Stomach (tissue), 9 donors: ENCODE results near the gene PPM1K. TPM values are rescaled to one million over a fixed set of nuclear protein-coding genes. Genes with fewer than 3 reads are reported as not detected.

Experiments
- DNase-seq, 2 donors: peaks; one replicate each; pipeline versions ENCODE4 v3.0.0 to v3.0.0-alpha.2; 2013 to 2019
- H3K27ac ChIP-seq, 5 donors: fragments of 200-600 bp in 4 of 5; sonication (generic) in 4 of 5; one replicate each; pipeline ENCODE4 v1.5.1; 2013 to 2019; ENCODE audit warnings: mild to moderate bottlenecking in 1 of 5, moderate library complexity in 1 of 5
- H3K27me3 ChIP-seq, 3 donors: fragments of 200-600 bp; sonication (generic); one replicate each; pipeline ENCODE4 v1.5.1; 2017 to 2019; ENCODE audit warnings: mixed run types in 1 of 3
- H3K36me3 ChIP-seq, 4 donors: fragments of 200-600 bp; sonication (generic); 1 replicate in 3 of 4; 2 replicates in 1 of 4; pipeline ENCODE4 v1.5.1; 2016 to 2019
- H3K4me1 ChIP-seq, 4 donors: fragments of 200-600 bp; sonication (generic); one replicate each; pipeline ENCODE4 v1.5.1; 2016 to 2019
- H3K4me3 ChIP-seq, 4 donors: fragments of 200-600 bp; sonication (generic) in 3 of 4; one replicate each; pipeline ENCODE4 v1.5.1; 2016 to 2019; ENCODE audit warnings: mild to moderate bottlenecking in 1 of 4
- H3K9me3 ChIP-seq, 4 donors: fragments of 200-600 bp; sonication (generic); one replicate each; pipeline ENCODE4 v1.5.1; 2016 to 2019
- CTCF ChIP-seq, 7 experiments: fragments of 450-650 bp in 4 of 7; fragments of 200-600 bp in 3 of 7; sonication (generic) in 3 of 7; IDR thresholded peaks; one replicate each; pipeline ENCODE4 v1.5.1; 2016 to 2019; ENCODE audit warnings: antibody characterized with exemption in 7 of 7, control low read depth in 2 of 7, mild to moderate bottlenecking in 1 of 7
- EP300 ChIP-seq: sonication (generic); formaldehyde crosslinking; IDR thresholded peaks from one replicate; pipeline ENCODE4 v1.6.1; 2017; ENCODE audit warnings: antibody characterized with exemption
- POLR2A ChIP-seq, 4 donors: fragments of 450-650 bp; IDR thresholded peaks; one replicate each; pipeline ENCODE4 v1.6.1; 2016; ENCODE audit warnings: antibody characterized with exemption in 4 of 4, control low read depth in 2 of 4, mild to moderate bottlenecking in 1 of 4, moderate library complexity in 1 of 4
- POLR2AphosphoS5 ChIP-seq, 3 donors: sonication (generic); formaldehyde crosslinking; IDR thresholded peaks; one replicate each; pipeline ENCODE4 v1.6.1; 2016; ENCODE audit warnings: antibody characterized with exemption in 3 of 3
- WGBS, 5 donors: extraction: QIAGEN DNeasy Blood & Tissue Kit in 3 of 5; methylation state at CpG; one replicate each; pipeline versions ENCODE4 v1.1.5 to v1.1.7; 2013 to 2018; 5-methylcytosine and 5-hydroxymethylcytosine counted together
- intact Hi-C: fragments of 100-400 bp; cut with DNase I; formaldehyde crosslinking; loops from one replicate; pipeline ENCODE4 v1.15.1; 2023; ENCODE audit warnings: low total_unique reads
- polyA plus RNA-seq, 3 donors: library from polyadenylated mRNA; stranded (reverse); fragments of 200-250 nt; gene quantifications; one replicate each; pipeline ENCODE4 v1.2.3, GENCODE V29; 2013
- total RNA-seq, 5 donors: library from RNA; depleted of rRNA; stranded (reverse); fragments of >200 nt; gene quantifications; one replicate each; pipeline versions ENCODE4 v1.1.0 to v1.2.3, GENCODE V29; 2014 to 2016
- donor health status: healthy with polysubstance abuse.
- donor health status: Bipolar disorder and iron deficiency.
- donor health status: healthy.

The PPM1K gene
- total and polyA plus RNA-seq, 8 donors = 3.6 to 81.7 (median 20.4) TPM

DNA sequence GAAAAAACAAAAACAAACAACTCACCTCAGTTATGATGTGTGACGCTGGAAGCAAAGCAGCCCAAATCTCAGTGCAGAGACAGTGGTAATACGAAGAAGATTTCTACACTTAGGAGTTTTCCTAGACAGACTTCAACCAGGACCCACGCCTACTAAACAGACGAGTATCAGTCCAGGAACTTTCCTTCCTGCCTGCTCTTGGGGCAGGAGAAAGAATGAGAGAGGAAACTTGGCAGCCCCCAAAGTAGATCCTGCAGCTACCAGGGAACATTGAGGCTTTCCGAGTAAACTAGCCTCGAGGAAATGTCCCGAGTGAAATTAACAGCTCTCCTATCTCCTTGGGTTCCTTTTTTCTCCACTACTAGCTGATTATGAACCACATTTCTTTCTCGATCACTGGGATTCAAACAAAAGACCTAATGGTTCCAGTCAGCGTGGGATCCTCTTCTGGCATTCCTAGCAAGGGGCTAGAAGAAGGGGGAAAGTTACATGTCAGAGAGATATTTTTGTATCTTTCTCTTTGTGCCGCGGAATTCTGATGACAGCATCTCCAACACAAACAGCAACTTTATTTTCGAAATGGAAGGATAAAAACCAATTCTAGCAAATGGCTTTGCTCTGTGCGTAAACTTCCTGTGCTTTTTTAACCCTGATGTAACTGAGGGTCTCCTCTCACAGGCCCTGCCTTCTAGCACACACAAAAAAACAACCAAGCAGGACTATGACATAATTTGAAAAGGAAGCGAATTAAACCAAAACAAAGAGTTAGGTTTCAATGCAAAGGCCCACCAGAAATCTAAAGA is 53.2 kb downstream of the PPM1K start:
- Histone ChIP-seq H3K36me3 (no peaks in the 10 kb centered on the region), H3K4me1 (peaks cover 0 to 5% (median 0%) of the 10 kb centered on the region in 4 donors), H3K27me3 (no peaks in the 10 kb centered on the region), H3K9me3 (peaks cover 0 to 5% (median 0%) of the 10 kb centered on the region in 4 donors), H3K27ac (peak overlapping the region in 4 of 5 donors; percentile 32 to 69 (median 62)), H3K4me3 (peak overlapping the region; percentile 5 to 27 (median 24))
- intact Hi-C loops = no loop called here
- 41 to 54% (median 50%) methylated on average over 14 of the region's 14 CpGs for WGBS, 5 donors
- DNase-seq = peak in 1 of 2 donors; percentile 57
- TF ChIP-seq EP300 = no peak
- no peak for TF ChIP-seq POLR2A (IDR thresholded peaks at IDR 0.05)
- TF ChIP-seq CTCF (IDR thresholded peaks at IDR 0.05) = no peak
- no peak for TF ChIP-seq POLR2AphosphoS5 (IDR thresholded peaks at IDR 0.05)

- H3K27ac ChIP-seq = peak overlapping the region in 3 of 5 donors; percentile 61 to 69 (median 63)
Observed at GRCh38 chr4:88230461-88230891, 53.9 kb downstream of the PPM1K start.

GRCh38 chr4:88227734-88228133 is 56.6 kb downstream of the PPM1K start:
- Histone ChIP-seq H3K27me3 (no peaks in the 10 kb centered on the region), H3K4me1 (peaks cover 0 to 5% (median 0%) of the 10 kb centered on the region in 4 donors), H3K27ac (no peak overlapping the region), H3K9me3 (no peaks in the 10 kb centered on the region), H3K36me3 (no peaks in the 10 kb centered on the region), H3K4me3 (no peak overlapping the region)
- DNase-seq = no peak
- TF ChIP-seq EP300 (no peak), POLR2A (IDR thresholded peaks at IDR 0.05) (no peak), POLR2AphosphoS5 (IDR thresholded peaks at IDR 0.05) (no peak), CTCF (IDR thresholded peaks at IDR 0.05) (no peak)
- intact Hi-C loops = no loop called here
- WGBS, 5 donors = 73 to 91% (median 88%) methylated on average over 2 of the region's 2 CpGs

More at GRCh38 chr4:88230461-88230891, 53.9 kb downstream of the PPM1K start:
- intact Hi-C loops = no loop called here
- Histone ChIP-seq H3K9me3 (peaks cover 0 to 5% (median 0%) of the 10 kb centered on the region in 4 donors), H3K36me3 (no peaks in the 10 kb centered on the region), H3K4me1 (peaks cover 0 to 5% (median 0%) of the 10 kb centered on the region in 4 donors), H3K27me3 (no peaks in the 10 kb centered on the region), H3K4me3 (peak overlapping the region in 2 of 4 donors; percentile 5 to 23)
- TF ChIP-seq CTCF (IDR thresholded peaks at IDR 0.05) (no peak), EP300 (no peak), POLR2A (IDR thresholded peaks at IDR 0.05) (no peak), POLR2AphosphoS5 (IDR thresholded peaks at IDR 0.05) (no peak)
- DNase-seq = no peak
- 74 to 90% (median 78%) methylated on average over 1 of the region's 1 CpG for WGBS, 5 donors

DNA sequence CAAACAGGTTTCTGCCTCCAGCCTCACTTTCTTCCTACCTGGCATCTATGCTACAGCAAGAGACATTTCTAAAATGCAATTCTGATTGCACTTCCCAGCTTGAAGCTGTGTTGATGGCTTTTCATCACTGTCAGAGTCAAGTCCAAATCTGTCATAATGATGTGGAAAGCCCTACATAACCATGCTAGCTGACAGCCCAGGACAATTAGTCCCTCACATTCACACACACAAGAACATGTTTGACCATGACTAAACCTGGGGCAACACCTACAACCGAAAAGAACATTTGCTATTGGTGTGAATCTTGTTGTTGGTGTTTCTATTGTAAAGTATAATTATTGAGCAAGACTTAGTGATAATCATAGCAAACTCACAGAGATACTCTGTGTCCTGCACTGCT is 58.2 kb downstream of the PPM1K start:
- WGBS, 5 donors = 86 to 92% (median 88%) methylated on average over 1 of the region's 1 CpG
- H3K9me3 ChIP-seq = no peaks in the 10 kb centered on the region
- no peak for TF ChIP-seq POLR2A (IDR thresholded peaks at IDR 0.05)
- TF ChIP-seq CTCF (IDR thresholded peaks at IDR 0.05) = no peak
- TF ChIP-seq POLR2AphosphoS5 (IDR thresholded peaks at IDR 0.05) = no peak
- no peak for TF ChIP-seq EP300
- no peak overlapping the region for H3K4me3 ChIP-seq
- no peak for DNase-seq
- no peaks in the 10 kb centered on the region for H3K27me3 ChIP-seq
- no peaks in the 10 kb centered on the region for H3K36me3 ChIP-seq
- H3K27ac ChIP-seq = no peak overlapping the region
- H3K4me1 ChIP-seq = peaks cover 0 to 5% (median 0%) of the 10 kb centered on the region in 4 donors
- intact Hi-C loops = no loop called here
